Colonic mucosa (tissue), 4 donors: ENCODE data around the gene PHF20. TPM values are rescaled to one million over a fixed set of nuclear protein-coding genes. Genes with fewer than 3 reads are reported as not detected.

ENCODE experiments used
- DNase-seq: peaks from one replicate; pipeline ENCODE4 v3.0.0-alpha.2; 2020
- H3K27ac ChIP-seq: fragments of 200-600 bp; one replicate; pipeline ENCODE4 v1.8.0; 2021
- H3K27me3 ChIP-seq: fragments of 200-600 bp; one replicate; pipeline ENCODE4 v1.8.0; 2021
- H3K36me3 ChIP-seq: fragments of 200-600 bp; one replicate; pipeline ENCODE4 v1.8.0; 2021
- H3K4me1 ChIP-seq: fragments of 200-600 bp; one replicate; pipeline ENCODE4 v1.8.0; 2021; ENCODE audit warnings: mild to moderate bottlenecking
- H3K4me3 ChIP-seq: fragments of 200-600 bp; one replicate; pipeline ENCODE4 v1.8.0; 2021
- H3K9ac ChIP-seq, 2 donors: one replicate each; pipeline ENCODE4 v1.7.0; 2013; ENCODE audit warnings: control low read depth in 2 of 2, low read depth in 2 of 2, low read length in 2 of 2
- H3K9me3 ChIP-seq: fragments of 200-600 bp; one replicate; pipeline ENCODE4 v1.8.0; 2021
- intact Hi-C: fragments of 100-400 bp; cut with DNase I; formaldehyde crosslinking; loops from one replicate; pipeline ENCODE4 v1.14.1; 2022
- total RNA-seq, 2 donors: library from RNA; stranded (reverse); fragmentation: NEBNext Ultra II Directional in 1 of 2; extraction: Animal tissue kit (Norgen Biotek cat#: 25700) in 1 of 2; gene quantifications; one replicate each; pipeline ENCODE4 v1.2.1, GENCODE V29; 2021
- TF ChIP-seq, protein P1 (sequence below): fragments of 200-600 bp; IDR thresholded peaks from one replicate; pipeline ENCODE4 v1.8.0; 2022; ENCODE audit warnings: antibody characterized with exemption, mild to moderate bottlenecking
- donor health status: healthy.
- donor health status: DM: no; HTN: no; CAD: no.
- donor health status: DM: no; HTN: no; CAD: no.

The PHF20 gene
- total RNA-seq, 2 donors from 2014 or later, result 25.5 to 27.0 TPM

DNA sequence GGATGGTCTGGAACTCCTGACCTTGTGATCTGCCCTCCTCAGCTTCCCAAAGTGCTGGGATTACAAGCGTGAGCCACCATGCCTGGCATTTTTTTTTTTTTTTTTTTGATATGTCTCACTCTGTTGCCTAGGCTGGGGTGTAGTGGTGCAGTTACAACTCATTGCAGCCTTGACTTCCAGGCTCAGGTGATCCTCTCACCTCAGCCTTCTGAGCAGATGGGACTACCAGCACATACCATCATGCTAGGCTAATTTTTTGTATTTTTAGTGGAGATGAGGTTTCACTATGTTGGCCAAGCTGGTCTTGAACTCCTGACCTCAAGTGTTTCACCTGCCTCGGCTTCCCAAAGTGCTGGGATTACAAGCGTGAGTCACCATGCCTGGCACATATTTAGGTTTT, 34.3 kb downstream of the PHF20 start:
- Histone ChIP-seq H3K27ac (no peak overlapping the region), H3K9me3 (no peaks in the 10 kb centered on the region), H3K27me3 (no peaks in the 10 kb centered on the region), H3K4me1 (no peaks in the 10 kb centered on the region), H3K36me3 (no peaks in the 10 kb centered on the region), H3K9ac (no peak overlapping the region), H3K4me3 (no peak overlapping the region)
- TF ChIP-seq, protein P1, sequence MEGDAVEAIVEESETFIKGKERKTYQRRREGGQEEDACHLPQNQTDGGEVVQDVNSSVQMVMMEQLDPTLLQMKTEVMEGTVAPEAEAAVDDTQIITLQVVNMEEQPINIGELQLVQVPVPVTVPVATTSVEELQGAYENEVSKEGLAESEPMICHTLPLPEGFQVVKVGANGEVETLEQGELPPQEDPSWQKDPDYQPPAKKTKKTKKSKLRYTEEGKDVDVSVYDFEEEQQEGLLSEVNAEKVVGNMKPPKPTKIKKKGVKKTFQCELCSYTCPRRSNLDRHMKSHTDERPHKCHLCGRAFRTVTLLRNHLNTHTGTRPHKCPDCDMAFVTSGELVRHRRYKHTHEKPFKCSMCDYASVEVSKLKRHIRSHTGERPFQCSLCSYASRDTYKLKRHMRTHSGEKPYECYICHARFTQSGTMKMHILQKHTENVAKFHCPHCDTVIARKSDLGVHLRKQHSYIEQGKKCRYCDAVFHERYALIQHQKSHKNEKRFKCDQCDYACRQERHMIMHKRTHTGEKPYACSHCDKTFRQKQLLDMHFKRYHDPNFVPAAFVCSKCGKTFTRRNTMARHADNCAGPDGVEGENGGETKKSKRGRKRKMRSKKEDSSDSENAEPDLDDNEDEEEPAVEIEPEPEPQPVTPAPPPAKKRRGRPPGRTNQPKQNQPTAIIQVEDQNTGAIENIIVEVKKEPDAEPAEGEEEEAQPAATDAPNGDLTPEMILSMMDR, result no peak
- intact Hi-C loops, result no loop called here
- DNase-seq, result no peak

DNA sequence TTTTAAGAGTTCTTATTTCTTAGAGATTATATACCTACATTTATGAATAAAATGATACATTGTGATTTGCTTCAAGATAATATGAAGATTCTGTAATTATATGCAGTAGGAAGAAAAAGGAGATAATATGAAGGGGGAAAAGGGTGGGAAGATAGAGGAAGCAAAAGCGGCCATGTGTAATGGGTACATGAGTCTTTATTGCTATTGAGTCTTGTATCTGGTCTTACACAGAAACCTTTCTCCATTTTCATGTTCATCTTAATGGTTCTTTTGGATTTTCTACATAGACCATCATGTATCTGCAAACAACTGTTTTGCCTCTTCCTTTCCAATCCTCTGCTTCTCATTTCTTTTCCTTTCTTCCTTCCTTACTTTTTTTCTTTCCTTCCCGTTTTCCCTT, 36.1 kb downstream of the PHF20 start:
- Histone ChIP-seq H3K9me3 (no peaks in the 10 kb centered on the region), H3K9ac (no peak overlapping the region), H3K27ac (no peak overlapping the region), H3K36me3 (no peaks in the 10 kb centered on the region), H3K27me3 (no peaks in the 10 kb centered on the region), H3K4me3 (no peak overlapping the region), H3K4me1 (no peaks in the 10 kb centered on the region)
- intact Hi-C loops, result no loop called here
- TF ChIP-seq, protein P1, result no peak
- no peak for DNase-seq

DNA sequence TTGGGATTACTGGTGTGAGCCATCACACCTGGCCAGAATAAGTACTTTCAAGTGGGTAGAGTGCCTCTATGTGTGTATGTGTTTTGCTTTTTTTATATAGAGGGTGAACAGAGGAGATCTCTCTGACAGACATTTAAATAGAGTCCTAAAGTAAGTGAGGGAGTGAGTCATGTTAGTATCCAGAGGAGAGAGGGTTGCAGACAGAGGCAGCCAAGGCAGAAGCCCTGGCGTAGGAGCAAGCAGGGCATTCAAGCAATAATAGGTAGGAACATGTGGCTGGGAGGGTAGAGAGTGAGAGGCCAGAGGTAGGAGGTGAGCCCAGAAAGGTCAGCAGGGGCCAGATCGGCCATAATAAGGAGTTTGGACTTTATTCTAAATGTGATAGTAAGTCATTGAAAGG, 48.9 kb downstream of the PHF20 start:
- Histone ChIP-seq H3K9ac (no peak overlapping the region), H3K4me3 (no peak overlapping the region), H3K27ac (no peak overlapping the region), H3K4me1 (no peaks in the 10 kb centered on the region), H3K9me3 (no peaks in the 10 kb centered on the region), H3K36me3 (no peaks in the 10 kb centered on the region), H3K27me3 (no peaks in the 10 kb centered on the region)
- intact Hi-C loops, result no loop called here
- TF ChIP-seq, protein P1, result no peak
- DNase-seq, result no peak

DNA sequence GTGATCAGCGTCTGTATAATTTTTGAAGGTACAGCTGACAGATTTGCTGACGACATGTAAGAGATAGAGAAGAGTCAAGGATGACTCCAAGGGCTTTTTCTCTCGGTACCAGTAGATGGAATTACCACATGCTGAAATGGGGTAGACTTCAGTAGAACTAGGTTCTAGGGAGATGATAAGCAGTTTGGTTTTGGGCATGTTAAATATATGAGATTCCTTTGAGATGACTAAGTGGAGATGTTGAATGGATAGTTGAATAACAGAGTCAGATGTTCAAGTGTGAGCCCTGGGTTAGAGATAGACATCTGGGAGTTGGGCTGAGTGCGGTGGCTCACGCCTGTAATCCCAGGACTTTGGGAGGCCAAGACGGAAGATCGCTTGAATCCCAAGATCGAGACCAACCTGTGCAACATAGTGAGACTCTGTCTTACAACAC, 50.0 kb downstream of the PHF20 start:
- Histone ChIP-seq H3K9me3 (no peaks in the 10 kb centered on the region), H3K4me3 (no peak overlapping the region), H3K27ac (no peak overlapping the region), H3K36me3 (no peaks in the 10 kb centered on the region), H3K9ac (no peak overlapping the region), H3K27me3 (no peaks in the 10 kb centered on the region), H3K4me1 (no peaks in the 10 kb centered on the region)
- TF ChIP-seq, protein P1, result no peak
- DNase-seq, result no peak
- intact Hi-C loops, result no loop called here

DNA sequence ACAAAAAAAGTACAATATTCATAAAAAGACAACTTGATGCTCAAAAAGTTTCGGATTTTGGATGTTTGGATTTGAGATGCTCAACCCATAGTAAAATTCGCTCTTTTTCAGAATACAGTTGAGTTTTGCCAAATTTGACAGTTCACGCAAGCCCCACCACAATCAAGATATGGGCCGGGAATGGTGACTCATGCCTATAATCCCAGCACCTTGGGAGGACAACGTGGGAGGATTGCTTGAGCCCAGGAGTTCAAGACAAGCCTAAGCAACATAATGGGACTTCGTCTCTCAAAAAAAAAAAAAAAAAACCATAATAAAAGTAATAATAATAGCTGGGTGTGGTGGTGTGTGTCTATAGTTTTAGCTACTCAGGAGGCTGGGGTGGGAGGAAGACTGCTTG, 51.3 kb downstream of the PHF20 start:
- DNase-seq, result no peak
- no peaks in the 10 kb centered on the region for H3K9me3 ChIP-seq
- no peak overlapping the region for H3K27ac ChIP-seq
- TF ChIP-seq, protein P1, result no peak
- H3K4me3 ChIP-seq, result no peak overlapping the region
- no peaks in the 10 kb centered on the region for H3K36me3 ChIP-seq
- H3K9ac ChIP-seq, result no peak overlapping the region
- no peaks in the 10 kb centered on the region for H3K27me3 ChIP-seq
- H3K4me1 ChIP-seq, result no peaks in the 10 kb centered on the region
- intact Hi-C loops, result no loop called here

DNA sequence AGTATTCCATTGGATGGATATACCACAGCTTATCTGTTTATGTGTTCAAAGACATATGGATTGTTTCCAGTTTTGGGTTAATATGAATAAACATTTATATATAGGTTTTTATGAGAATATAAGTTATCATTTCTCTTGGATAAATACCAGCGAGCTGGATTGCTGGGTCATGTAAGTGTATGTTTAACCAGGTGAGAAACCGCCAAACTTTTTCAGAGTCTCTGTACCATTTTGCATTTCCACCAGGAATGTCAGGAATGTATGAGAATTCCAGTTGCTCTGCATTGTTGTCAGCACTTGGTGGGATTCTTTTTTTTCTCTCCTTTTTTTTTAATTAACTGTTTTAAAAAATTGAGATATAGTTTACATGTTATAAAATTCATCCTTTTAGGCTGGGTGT, 52.1 kb downstream of the PHF20 start:
- no peak overlapping the region for H3K4me3 ChIP-seq
- no peak overlapping the region for H3K27ac ChIP-seq
- no peaks in the 10 kb centered on the region for H3K9me3 ChIP-seq
- no peak overlapping the region for H3K9ac ChIP-seq
- intact Hi-C loops, result no loop called here
- no peak for DNase-seq
- no peaks in the 10 kb centered on the region for H3K4me1 ChIP-seq
- TF ChIP-seq, protein P1, result no peak
- H3K36me3 ChIP-seq, result no peaks in the 10 kb centered on the region
- H3K27me3 ChIP-seq, result no peaks in the 10 kb centered on the region
